Measurements from ENCODE around the gene STIM1.

The STIM1 gene

GRCh38 chr11:3904228-3904627 lies 48.8 kb downstream of the STIM1 start:
- DNase-seq: no peak
- intact Hi-C loops (cut with DNase I): no loop called here

GRCh38 chr11:3905080-3905953 lies 49.9 kb downstream of the STIM1 start:
- intact Hi-C loops (cut with DNase I): no loop called here
- DNase-seq: no peak

- DNase-seq: no peak
- intact Hi-C loops (cut with DNase I): no loop called here
Measured at GRCh38 chr11:3906166-3906565, 50.7 kb downstream of the STIM1 start.

- intact Hi-C loops (cut with DNase I): no loop called here
- DNase-seq: no peak
Measured at GRCh38 chr11:3907590-3907989, 52.1 kb downstream of the STIM1 start.

GRCh38 chr11:3909901-3910300 lies 54.4 kb downstream of the STIM1 start:
- no peak for DNase-seq
- intact Hi-C loops (cut with DNase I): no loop called here

- intact Hi-C loops (cut with DNase I): no loop called here
- DNase-seq: no peak
Measured at GRCh38 chr11:3911908-3912505, 56.5 kb downstream of the STIM1 start.

GRCh38 chr11:3913921-3914320 lies 58.5 kb downstream of the STIM1 start:
- no peak for DNase-seq
- intact Hi-C loops (cut with DNase I): no loop called here

- intact Hi-C loops (cut with DNase I): no loop called here
Measured at GRCh38 chr11:3914805-3915204, 59.3 kb downstream of the STIM1 start.

GRCh38 chr11:3916962-3917361 lies 61.5 kb downstream of the STIM1 start:
- no peak for DNase-seq
- intact Hi-C loops (cut with DNase I): no loop called here

More at GRCh38 chr11:3914805-3915204, 59.3 kb downstream of the STIM1 start:
- DNase-seq: no peak

- intact Hi-C loops (cut with DNase I): no loop called here
- DNase-seq: no peak
Measured at GRCh38 chr11:3920148-3920852, 64.8 kb downstream of the STIM1 start.

GRCh38 chr11:3922056-3922455 lies 66.6 kb downstream of the STIM1 start:
- no peak for DNase-seq
- intact Hi-C loops (cut with DNase I): no loop called here

GRCh38 chr11:3925513-3925912 lies 70.0 kb downstream of the STIM1 start:
- intact Hi-C loops (cut with DNase I): no loop called here
- DNase-seq: no peak

- DNase-seq: no peak
- intact Hi-C loops (cut with DNase I): no loop called here
Measured at GRCh38 chr11:3926458-3927095, 71.1 kb downstream of the STIM1 start.

- intact Hi-C loops (cut with DNase I): no loop called here
- DNase-seq: no peak
Measured at GRCh38 chr11:3927129-3927796, 71.8 kb downstream of the STIM1 start.

- intact Hi-C loops (cut with DNase I): no loop called here
- DNase-seq: no peak
Measured at GRCh38 chr11:3929232-3929631, 73.8 kb downstream of the STIM1 start.

- no peak for DNase-seq
- intact Hi-C loops (cut with DNase I): no loop called here
Measured at GRCh38 chr11:3929649-3930048, 74.2 kb downstream of the STIM1 start.

- intact Hi-C loops (cut with DNase I): no loop called here
- no peak for DNase-seq
Measured at GRCh38 chr11:3932698-3933097, 77.2 kb downstream of the STIM1 start.

GRCh38 chr11:3933165-3933628 lies 77.7 kb downstream of the STIM1 start:
- intact Hi-C loops (cut with DNase I): no loop called here
- DNase-seq: no peak

GRCh38 chr11:3934658-3935057 lies 79.2 kb downstream of the STIM1 start:
- no peak for DNase-seq
- intact Hi-C loops (cut with DNase I): no loop called here

GRCh38 chr11:3936517-3936916 lies 81.1 kb downstream of the STIM1 start:
- intact Hi-C loops (cut with DNase I): no loop called here
- no peak for DNase-seq
